22Rv1 (cell line): ENCODE data around the gene TSSK3.

Experiments
- H3K27ac ChIP-seq: fragments of 450-650 bp; 2 replicates; pipeline ENCODE4 v1.5.1; 2017
- ZFX ChIP-seq: fragments of 450-650 bp; IDR thresholded peaks from 2 replicates; pipeline ENCODE4 v1.6.1; 2017; ENCODE audit warnings: antibody characterized with exemption, borderline replicate concordance
- TF ChIP-seq, protein P1 (sequence below): fragments of 450-650 bp; IDR thresholded peaks from 2 replicates; pipeline ENCODE4 v1.5.1; 2017; ENCODE audit warnings: mild to moderate bottlenecking

Gene TSSK3

DNA sequence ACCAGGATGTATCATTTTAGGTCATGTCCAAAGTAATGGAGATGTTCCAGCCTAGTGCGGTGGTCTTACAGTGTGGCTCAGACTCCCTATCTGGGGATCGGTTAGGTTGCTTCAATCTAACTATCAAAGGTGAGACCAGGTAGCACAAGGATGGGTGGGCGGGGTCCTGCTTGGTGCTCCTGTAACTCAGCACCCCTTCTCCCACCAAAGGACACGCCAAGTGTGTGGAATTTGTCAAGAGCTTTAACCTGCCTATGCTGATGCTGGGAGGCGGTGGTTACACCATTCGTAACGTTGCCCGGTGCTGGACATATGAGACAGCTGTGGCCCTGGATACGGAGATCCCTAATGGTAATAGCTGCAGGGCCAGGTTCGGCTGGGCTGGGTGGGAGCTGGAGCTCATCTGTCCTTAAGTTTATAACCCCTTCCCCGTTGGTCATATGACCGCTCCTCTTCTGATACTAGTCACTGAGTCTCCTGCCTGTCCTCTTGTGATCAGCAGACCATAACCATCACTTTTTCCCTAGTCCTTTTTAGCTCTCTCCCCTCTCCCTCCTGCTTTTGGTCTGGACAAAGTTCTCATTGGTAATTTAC is 31.7 kb upstream of the TSSK3 start:
- H3K27ac ChIP-seq = peak overlapping the region; percentile 89
- no peak for TF ChIP-seq ZFX
- TF ChIP-seq, protein P1, sequence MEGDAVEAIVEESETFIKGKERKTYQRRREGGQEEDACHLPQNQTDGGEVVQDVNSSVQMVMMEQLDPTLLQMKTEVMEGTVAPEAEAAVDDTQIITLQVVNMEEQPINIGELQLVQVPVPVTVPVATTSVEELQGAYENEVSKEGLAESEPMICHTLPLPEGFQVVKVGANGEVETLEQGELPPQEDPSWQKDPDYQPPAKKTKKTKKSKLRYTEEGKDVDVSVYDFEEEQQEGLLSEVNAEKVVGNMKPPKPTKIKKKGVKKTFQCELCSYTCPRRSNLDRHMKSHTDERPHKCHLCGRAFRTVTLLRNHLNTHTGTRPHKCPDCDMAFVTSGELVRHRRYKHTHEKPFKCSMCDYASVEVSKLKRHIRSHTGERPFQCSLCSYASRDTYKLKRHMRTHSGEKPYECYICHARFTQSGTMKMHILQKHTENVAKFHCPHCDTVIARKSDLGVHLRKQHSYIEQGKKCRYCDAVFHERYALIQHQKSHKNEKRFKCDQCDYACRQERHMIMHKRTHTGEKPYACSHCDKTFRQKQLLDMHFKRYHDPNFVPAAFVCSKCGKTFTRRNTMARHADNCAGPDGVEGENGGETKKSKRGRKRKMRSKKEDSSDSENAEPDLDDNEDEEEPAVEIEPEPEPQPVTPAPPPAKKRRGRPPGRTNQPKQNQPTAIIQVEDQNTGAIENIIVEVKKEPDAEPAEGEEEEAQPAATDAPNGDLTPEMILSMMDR = no peak

DNA sequence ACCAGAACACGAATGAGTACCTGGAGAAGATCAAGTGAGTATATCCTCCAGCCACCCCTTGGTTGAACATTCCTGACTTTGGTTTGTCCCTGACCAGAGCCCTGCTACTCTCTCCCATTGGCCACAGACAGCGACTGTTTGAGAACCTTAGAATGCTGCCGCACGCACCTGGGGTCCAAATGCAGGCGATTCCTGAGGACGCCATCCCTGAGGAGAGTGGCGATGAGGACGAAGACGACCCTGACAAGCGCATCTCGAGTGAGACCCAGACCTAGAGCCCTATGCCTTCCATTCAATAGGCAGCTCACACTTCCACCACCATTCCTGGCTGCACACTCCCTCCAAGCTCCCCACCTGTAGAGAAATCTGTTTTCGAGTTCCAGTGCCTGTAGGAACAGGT is 30.8 kb upstream of the TSSK3 start:
- H3K27ac ChIP-seq = peak overlapping the region; percentile 89
- TF ChIP-seq ZFX = no peak
- TF ChIP-seq, protein P1 = no peak

DNA sequence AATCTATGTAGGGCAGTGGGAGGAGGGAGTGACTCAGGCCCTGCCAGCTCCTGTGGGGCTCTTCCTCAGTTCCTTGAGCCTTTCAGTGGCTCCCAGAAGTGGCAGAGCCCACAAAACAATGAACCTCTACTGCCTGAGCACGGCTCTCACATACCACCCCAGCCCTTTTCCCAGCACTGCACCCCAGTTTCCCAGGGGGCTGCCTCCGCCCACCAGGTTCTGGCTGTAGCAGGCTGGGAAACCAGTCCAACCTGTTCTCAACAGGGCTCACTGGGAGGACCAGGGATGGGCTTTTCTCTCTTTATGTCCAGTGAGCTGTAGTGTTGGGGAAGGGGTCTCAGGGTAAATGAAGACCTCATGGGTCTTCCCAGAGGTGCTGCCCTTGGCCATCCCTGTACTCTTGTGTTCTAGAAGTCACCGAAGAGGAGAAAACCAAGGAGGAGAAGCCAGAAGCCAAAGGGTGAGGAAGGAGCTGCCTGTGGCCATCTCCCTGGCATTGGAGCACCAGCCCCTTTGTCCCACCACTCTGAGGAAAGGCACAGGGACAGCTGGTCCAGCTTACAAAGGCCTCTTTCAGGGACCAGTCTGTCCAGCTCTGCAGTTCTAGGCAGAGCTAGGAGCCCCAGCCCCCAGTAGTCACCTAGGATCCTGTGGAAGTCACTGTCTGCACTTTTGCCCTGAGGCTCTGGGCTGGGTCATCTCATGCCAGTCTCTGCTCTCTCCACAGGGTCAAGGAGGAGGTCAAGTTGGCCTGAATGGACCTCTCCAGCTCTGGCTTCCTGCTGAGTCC is 29.9 kb upstream of the TSSK3 start:
- H3K27ac ChIP-seq = peak overlapping the region; percentile 89
- TF ChIP-seq, protein P1 = no peak
- TF ChIP-seq ZFX = no peak

DNA sequence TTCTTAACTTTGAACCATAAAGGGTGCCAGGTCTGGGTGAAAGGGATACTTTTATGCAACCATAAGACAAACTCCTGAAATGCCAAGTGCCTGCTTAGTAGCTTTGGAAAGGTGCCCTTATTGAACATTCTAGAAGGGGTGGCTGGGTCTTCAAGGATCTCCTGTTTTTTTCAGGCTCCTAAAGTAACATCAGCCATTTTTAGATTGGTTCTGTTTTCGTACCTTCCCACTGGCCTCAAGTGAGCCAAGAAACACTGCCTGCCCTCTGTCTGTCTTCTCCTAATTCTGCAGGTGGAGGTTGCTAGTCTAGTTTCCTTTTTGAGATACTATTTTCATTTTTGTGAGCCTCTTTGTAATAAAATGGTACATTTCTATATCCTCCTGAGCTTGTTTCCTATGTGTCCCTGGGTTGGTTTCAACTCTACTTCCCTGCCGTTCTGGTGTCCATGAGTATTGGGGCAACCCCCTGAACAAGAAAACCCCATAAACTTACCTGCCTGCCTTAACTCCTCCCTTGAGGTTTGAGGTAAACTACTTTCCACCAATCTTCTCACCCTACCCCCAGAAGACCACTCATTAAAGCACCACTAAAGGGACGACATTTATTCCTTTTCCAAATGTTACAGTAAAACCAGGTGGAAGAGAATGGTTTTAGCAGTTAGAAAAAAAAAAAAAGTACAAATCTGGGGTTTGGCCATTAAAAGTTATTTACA is 28.9 kb upstream of the TSSK3 start:
- H3K27ac ChIP-seq = peak overlapping the region; percentile 89
- TF ChIP-seq, protein P1 = no peak
- TF ChIP-seq ZFX = no peak

DNA sequence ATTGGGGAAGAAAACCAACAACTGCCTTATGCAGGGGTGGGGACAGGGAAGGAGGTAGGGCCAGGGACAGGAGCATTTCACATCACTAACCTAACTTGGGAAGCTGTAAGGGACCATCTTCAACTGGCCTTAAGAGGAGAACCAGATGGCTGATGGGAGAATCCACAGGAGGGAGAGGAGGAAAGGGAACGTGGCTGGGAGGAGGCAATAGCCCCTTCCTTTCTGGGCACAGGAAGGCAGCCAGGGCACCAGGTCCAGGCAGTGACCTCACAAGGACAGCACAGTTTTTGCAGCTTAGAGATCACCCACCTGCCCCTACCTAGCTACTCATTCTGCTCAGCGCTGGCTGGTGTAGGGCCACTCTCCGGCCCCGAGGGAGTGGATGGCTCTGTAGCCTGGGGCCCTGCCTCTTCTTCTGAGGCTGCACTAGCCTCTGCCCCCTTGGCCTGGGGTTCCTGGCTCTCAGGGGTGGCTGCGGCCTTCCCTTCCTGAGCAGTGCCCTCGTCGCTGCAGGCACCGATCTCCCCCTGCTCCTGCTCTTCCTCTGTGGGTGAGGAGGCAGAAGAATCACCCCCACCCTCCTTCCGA is 28.0 kb upstream of the TSSK3 start:
- TF ChIP-seq, protein P1 = no peak
- TF ChIP-seq ZFX = no peak
- H3K27ac ChIP-seq = peak overlapping the region; percentile 89

DNA sequence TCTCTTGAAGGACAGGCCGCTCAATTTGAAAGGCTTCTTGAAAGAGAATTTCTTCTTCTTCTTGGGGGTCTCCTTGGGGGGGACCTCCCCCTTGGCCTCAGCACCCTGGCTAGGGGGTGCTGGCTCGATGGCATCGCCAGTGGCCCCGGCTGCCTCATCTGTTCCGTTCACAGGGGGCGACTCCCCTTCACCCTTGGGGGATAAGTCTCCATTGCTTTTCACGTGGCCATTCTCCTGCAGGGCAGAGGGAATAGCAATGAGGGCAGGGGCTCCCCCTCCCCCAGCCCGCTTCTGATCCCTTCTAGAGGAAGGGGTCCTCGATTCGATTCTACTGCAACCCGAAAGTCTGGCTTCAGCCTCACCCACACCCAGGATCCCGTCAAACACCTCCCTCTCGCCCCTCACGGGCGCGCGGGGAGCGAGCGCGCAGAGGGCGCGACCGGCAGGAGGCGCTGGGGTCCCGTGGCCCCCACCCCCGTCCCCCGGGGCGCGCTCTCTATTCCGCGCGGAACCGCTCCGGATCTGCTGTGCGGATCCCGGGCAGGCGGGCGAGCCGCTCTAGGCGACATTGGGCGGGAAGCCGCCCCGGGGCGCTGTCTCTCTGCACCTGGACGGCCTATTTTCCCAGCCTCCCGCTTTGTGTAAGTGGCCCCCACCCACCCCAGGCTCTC is 27.3 kb upstream of the TSSK3 start:
- TF ChIP-seq ZFX = no peak
- TF ChIP-seq, protein P1 = peak; percentile 71
- peak overlapping the region; percentile 89 for H3K27ac ChIP-seq
